ENCODE results near the gene WDFY3.
"Not testable (repeated sequence)": the region's sequence is repeated elsewhere in the genome, so short reads cannot be mapped to it uniquely, and the experiment has no call there.

The WDFY3 gene

GRCh38 chr4:84706286-84706685 is 260.2 kb downstream of the WDFY3 start:
- DNase-seq, result no peak

DNA sequence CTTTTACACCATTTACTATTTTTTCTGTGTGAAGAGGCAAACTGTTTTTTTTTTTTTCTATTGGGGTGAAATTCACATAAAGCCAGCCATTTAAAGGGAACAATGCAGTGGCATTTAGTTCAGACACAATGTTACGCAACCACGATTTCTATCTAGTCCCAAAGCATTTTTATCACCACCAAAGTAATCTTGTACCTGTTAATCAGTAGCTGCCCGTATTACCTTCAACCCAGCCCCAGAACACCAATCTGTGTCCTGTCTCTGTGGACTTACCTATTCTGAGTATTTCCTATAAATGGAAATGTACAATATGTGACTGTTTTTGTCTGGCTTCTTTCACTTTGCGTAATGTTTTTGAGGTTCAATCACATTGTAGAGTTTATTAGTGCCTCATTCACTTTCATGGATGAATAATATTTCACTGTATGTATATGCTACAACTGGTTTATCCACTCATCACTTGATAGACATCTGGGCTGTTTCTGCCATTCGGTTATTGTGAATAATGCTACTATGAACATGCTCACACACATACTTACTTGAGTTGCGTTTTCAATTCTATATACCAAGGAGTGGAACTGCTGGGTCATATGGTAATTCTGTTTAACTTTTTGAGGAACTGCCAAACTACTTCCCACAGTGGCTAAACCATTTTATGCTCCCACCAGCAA is 267.4 kb downstream of the WDFY3 start:
- no peak for DNase-seq

- no peak for DNase-seq
Measured at GRCh38 chr4:84697615-84698201, 268.8 kb downstream of the WDFY3 start.

- DNase-seq, result no peak
Measured at GRCh38 chr4:84697159-84697558, 269.3 kb downstream of the WDFY3 start.

DNA sequence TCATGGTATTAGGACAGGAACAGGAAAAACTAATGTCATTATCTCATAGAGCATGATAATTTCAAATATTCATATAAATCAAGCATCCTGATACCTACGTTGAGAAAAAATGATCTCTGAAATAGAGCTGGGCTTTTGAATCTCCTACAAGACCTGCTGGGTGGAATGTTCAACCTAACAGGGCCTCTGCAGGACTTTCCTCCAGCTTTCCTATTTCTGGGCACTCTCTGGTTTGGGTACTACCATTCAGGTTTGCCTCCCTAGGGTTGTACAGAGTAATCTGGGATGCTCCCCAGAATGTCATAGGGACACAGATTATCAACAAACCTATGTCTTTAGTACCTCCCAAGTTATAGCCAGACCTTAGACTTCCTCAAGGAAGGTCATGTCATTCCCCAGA is 274.7 kb downstream of the WDFY3 start:
- no peak for DNase-seq

GRCh38 chr4:84691170-84691691 is 275.3 kb downstream of the WDFY3 start:
- no peak for DNase-seq

DNA sequence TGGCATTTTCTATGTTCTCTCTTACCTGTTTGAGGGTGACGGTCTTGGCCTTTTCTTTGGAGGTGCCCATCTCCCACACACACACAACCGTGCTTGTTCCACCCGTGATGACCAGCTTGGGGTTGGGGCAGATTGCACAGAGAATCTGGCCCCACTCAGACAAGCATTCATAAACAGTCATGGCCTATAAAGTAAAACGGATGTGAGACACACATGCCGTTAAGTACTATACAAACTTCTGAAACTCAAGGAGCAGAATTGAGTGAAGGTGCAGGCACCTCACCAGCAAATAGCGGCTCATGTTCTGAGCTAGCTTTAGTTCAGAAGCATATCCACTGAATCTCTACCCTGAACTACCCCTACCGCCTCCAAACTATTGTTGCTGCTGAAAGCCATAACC is 276.0 kb downstream of the WDFY3 start:
- DNase-seq, result no peak

GRCh38 chr4:84689197-84689596 is 277.3 kb downstream of the WDFY3 start:
- no peak for DNase-seq

DNA sequence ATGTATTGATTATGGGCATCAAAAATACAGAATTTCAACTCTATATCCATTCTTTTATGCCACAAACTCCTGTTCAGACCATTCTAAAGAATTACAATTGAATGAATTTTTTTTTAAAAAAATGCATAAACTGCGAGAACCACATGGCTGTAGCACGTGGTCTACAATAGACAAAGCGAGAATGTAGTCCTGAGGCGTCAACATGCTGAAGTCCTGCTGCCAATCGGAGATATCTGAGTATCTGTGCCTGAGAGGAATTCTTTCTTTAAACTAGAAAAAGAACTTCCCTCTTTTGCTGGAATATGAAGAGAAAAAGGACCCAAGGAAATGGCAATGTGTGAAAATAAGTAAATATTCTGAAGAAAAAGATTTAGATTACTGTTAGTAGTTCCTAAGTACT is 277.9 kb downstream of the WDFY3 start:
- no peak for DNase-seq

GRCh38 chr4:84685105-84685504 is 281.4 kb downstream of the WDFY3 start:
- no peak for DNase-seq

DNA sequence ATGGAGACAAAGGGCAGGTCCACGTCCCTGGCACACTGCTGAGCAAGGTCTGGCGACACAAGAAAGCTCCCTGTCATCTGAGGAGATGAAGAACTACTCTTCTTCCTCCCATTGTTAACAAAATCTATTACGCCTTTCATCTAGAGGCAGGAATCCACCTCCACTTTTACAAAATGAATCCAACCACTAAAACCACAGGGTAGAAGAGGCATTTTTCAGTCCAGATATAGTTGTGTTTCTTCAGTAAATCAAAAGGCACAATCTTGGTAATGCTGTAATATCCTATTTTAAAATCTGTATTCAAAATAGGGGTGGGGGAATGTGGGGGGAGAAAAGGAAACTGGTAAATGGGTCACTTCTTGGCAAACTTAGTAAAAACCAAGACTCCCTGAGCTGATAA is 282.1 kb downstream of the WDFY3 start:
- DNase-seq, result no peak

DNA sequence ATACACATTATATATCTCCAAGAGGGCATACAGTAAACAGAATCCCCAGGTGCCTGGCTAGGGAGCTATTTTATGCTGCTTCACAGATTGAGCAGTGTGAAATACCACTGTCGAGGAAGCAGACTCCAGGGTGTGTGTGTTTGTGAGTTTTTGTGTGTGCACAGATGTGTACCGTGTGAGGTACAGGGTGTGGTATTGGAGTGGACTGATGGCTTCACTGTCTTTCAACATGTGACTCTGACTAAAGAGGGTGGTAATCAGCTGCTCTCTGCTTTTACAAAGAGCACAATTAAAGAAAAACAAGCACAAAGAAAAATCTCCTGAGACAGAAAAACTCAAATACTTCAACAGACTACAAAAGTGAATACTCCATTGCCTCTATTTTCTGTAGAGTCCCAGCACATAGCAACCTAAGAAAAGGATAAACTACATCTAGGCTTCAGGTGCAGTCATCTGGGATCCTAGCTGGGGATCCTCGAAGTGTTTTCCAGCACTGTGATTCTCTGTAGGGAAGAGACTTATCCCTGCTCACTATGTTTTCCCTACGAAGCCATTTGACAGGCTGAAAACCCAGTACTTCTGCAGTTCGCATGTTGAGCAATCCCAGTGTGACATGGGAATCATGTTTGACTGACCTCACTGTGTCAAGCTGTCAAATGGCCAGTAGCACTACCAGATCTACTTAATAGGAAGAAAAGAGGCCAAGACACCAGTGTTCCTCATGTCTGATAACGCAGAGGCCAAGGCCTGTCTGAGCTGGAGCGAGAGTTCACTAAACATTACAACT is 283.2 kb downstream of the WDFY3 start:
- DNase-seq, result no peak

GRCh38 chr4:84682661-84683060 is 283.8 kb downstream of the WDFY3 start:
- DNase-seq, result not testable (repeated sequence)

DNA sequence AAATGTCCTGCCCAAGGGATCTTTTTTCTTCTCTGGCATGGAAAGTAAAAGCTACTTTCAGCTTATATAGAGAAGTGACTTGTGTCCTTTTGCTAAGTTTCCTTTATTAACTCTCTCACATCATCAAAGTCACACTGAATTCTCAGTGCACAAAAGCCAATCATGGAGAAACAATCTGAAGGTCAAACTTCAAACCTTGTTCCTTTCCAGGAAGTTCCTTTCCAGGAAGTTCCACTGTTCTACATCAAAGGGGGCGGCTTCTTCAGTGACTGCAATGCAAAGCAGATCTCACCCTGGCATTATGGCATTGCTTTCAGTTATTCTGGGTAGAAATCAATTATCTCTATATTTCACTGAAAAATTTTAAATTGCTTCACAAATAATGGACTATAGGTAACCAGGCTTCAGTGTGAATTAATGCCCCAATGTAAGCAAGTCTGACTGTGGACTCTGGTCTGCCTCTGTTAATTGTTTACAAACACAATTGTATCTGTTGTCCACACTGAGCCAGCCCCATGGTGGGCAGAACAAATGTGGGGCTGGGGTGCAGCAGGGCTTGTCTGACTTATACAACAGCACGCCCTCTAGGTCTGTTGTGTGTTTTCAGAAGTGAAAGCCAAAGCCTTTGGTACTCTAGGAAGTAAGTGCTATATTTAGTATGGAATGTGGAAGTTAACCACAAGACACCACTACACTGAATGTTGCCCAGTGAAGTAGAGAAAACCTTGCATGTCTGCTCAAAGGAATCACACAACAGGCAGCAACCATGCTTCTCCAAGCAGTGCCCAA is 284.8 kb downstream of the WDFY3 start:
- DNase-seq, result no peak

GRCh38 chr4:84680956-84681355 is 285.5 kb downstream of the WDFY3 start:
- no peak for DNase-seq

- DNase-seq, result no peak
Measured at GRCh38 chr4:84678976-84679744, 287.3 kb downstream of the WDFY3 start.

DNA sequence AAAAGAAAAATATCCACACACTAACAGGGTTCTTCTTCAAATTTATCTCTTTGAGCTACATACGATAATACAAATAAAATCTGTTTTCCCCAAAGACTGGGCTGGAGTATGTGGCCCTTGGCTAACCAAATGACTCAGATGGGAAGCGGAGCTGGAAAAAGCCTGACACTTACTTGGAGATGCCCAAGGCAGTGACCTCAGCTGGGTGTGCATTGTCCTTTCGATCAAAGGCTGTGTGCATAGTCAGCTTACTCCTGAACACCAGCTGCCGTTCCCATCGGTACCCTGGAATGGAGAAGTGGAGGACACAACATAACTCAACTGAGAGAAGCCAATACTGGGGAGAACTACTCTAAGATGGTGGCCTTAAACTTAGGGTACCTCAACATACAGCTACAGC is 288.5 kb downstream of the WDFY3 start:
- no peak for DNase-seq

- DNase-seq, result no peak
Measured at GRCh38 chr4:84677093-84677492, 289.4 kb downstream of the WDFY3 start.

DNA sequence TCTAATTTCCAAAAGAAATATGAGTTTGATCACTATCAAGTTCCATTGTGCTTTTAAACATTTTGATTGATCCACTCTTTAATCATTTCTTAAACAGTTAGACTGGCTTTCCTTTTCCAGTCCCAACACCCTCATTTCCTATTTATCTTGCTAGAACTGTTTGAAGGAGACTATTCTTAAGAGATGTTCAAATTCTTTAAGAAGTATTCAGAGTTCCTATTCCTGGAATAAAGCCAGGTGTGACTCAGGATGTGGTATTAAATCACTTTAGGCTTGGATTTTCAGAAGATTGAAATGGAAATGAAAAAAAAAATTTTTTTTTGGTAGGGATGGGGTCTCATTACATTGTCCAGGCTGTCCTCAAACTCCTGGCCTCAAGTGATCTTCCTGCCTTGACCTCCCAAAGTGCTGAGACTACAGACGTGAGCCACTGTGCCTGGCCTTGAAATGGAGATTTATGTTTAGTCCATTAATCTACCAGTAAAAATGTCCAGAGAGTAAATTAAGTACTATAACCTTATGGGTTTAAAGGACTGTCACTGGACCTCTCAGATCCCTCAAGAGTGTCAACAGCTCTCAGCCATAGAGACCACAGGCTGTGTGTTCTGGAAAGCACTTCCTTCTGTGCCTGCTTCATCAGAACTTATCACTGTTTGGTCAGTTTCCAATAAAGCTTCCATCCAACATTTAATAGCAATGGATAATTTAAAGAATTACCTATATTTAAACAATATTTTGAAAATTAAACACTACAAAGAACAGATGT is 292.8 kb downstream of the WDFY3 start:
- DNase-seq, result no peak

DNA sequence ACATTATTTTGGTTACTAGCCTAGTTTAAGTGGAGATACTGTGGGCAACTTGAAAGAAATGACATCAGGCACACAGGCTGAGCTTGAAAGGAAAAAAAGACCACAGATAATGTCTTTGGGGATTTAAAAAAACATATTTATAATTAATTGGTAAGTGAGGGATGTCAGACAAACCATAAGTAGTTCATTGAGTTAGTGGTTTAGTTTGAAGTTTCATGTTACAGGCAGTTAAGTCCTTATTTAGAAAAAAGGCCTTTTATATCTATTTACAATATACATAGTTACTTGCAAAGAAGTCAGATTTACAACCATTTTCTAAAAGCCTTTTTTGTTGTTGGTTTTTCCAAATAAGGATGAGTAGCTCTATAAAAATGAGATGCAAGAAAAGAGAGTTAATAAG is 294.3 kb downstream of the WDFY3 start:
- no peak for DNase-seq

GRCh38 chr4:84669201-84669600 is 297.3 kb downstream of the WDFY3 start:
- no peak for DNase-seq

GRCh38 chr4:84666439-84666838 is 300.1 kb downstream of the WDFY3 start:
- no peak for DNase-seq

Measured in NCI-H526 (cell line).